Progenitor cell of endocrine pancreas (in vitro differentiated cells): ENCODE results near the gene SPSB2. TPM values are rescaled to one million over a fixed set of nuclear protein-coding genes. Genes with fewer than 3 reads are reported as not detected.

Experiments
- DNase-seq: peaks from one replicate; pipeline ENCODE4 v3.0.0; 2021; ENCODE audit warnings: low spot score; ENCODE audit not compliant: unreplicated experiment
- H3K27ac Mint-ChIP-seq: 2 replicates; pipeline ENCODE4 v1.8.0; 2021; ENCODE audit warnings: mild to moderate bottlenecking, moderate library complexity, mixed read lengths
- H3K27me3 Mint-ChIP-seq: 2 replicates; pipeline ENCODE4 v1.8.0; 2021; ENCODE audit warnings: mixed read lengths
- H3K36me3 Mint-ChIP-seq: 2 replicates; pipeline ENCODE4 v1.8.0; 2022; ENCODE audit warnings: mixed read lengths; ENCODE audit not compliant: insufficient read depth
- H3K4me1 Mint-ChIP-seq: 2 replicates; pipeline ENCODE4 v1.8.0; 2021; ENCODE audit warnings: low read depth, mixed read lengths
- H3K4me3 Mint-ChIP-seq: 2 replicates; pipeline ENCODE4 v1.8.0; 2021; ENCODE audit warnings: low read depth, mild to moderate bottlenecking, moderate library complexity, mixed read lengths
- H3K9me3 Mint-ChIP-seq: 2 replicates; pipeline ENCODE4 v1.8.0; 2021; ENCODE audit warnings: low read depth, mixed read lengths
- CTCF ChIP-seq: fragments of 200-600 bp; sonication (generic); IDR thresholded peaks from one replicate; pipeline ENCODE4 v1.5.0; 2021; ENCODE audit warnings: antibody characterized with exemption, mild to moderate bottlenecking; ENCODE audit not compliant: unreplicated experiment
- total RNA-seq: library from RNA; stranded (reverse); gene quantifications from 2 replicates; pipeline ENCODE4 v1.2.1, GENCODE V29; 2021

The SPSB2 gene
- total RNA-seq, 1 donor from 2014 or later, result 11.7 TPM

- Mint-ChIP-seq H3K27me3 (no peaks in the 10 kb centered on the region), H3K36me3 (peaks cover 13% of the 10 kb centered on the region), H3K4me3 (peak within 1 kb of the TSS; percentile 98), H3K4me1 (peaks cover 29% of the 10 kb centered on the region), H3K9me3 (no peaks in the 10 kb centered on the region), H3K27ac (peak within 1 kb of the TSS; percentile 100)
- DNase-seq, result peak; percentile 100
- TF ChIP-seq CTCF, result no peak
These were observed 21.0 kb downstream of the SPSB2 start, which contains the start of gene USP5 for GRCh38 chr12:6851921-6852650. Gene USP5, plus strand, starts transcription at chr12:6852150. Its CDS starts 30 bp downstream, at chr12:6852180.

GRCh38 chr12:6851153-6851920 is 21.8 kb downstream of the SPSB2 start, which contains the start of gene CDCA3:
Gene CDCA3, minus strand, starts transcription at chr12:6851286. Its CDS starts 334 bp downstream, at chr12:6850952.
- Mint-ChIP-seq H3K9me3 (no peaks in the 10 kb centered on the region), H3K36me3 (peaks cover 13% of the 10 kb centered on the region), H3K4me1 (peaks cover 29% of the 10 kb centered on the region), H3K27me3 (no peaks in the 10 kb centered on the region), H3K27ac (peak within 1 kb of the TSS; percentile 100), H3K4me3 (peak within 1 kb of the TSS; percentile 98)
- peak; percentile 94 for DNase-seq
- TF ChIP-seq CTCF, result no peak

GRCh38 chr12:6850796-6851152 is 22.3 kb downstream of the SPSB2 start:
- no peak for TF ChIP-seq CTCF
- no peak for DNase-seq
- Mint-ChIP-seq H3K36me3 (peaks cover 11% of the 10 kb centered on the region), H3K27ac (no peak overlapping the region), H3K27me3 (no peaks in the 10 kb centered on the region), H3K4me1 (peaks cover 29% of the 10 kb centered on the region), H3K9me3 (no peaks in the 10 kb centered on the region), H3K4me3 (peak overlapping the region; percentile 98)

GRCh38 chr12:6849976-6850560 is 23.0 kb downstream of the SPSB2 start:
- H3K27ac Mint-ChIP-seq, result peak overlapping the region; percentile 34
- H3K4me1 Mint-ChIP-seq, result peaks cover 29% of the 10 kb centered on the region
- H3K27me3 Mint-ChIP-seq, result no peaks in the 10 kb centered on the region

More at GRCh38 chr12:6849976-6850560, 23.0 kb downstream of the SPSB2 start:
- no peak for TF ChIP-seq CTCF
- Mint-ChIP-seq H3K9me3 (no peaks in the 10 kb centered on the region), H3K4me3 (peak overlapping the region; percentile 98), H3K36me3 (peaks cover 10% of the 10 kb centered on the region)
- no peak for DNase-seq
